SK-N-SH treated with all-trans-retinoic acid at 6 μM for 48 hours (cell line): ENCODE measurements around the gene PDCD11.

Experiments used
- ATAC-seq: fragments of 200-7000 bp; cut with Tn5 transposase; 3 replicates; pipeline ENCODE4 v1.9.1; 2020; ENCODE audit warnings: mild to moderate bottlenecking, moderate library complexity
- ARNTL ChIP-seq: fragments of 450-650 bp; formaldehyde crosslinking; IDR thresholded peaks from 2 replicates; pipeline ENCODE4 v1.5.0; 2020; ENCODE audit warnings: low read depth, mild to moderate bottlenecking, moderate library complexity, borderline replicate concordance
- BACH2 ChIP-seq: fragments of 250-450 bp; sonication (Bioruptor Pico); IDR thresholded peaks from 2 replicates; pipeline ENCODE4 v1.9.0; 2021; ENCODE audit warnings: mild to moderate bottlenecking, borderline replicate concordance
- CREB5 ChIP-seq: fragments of 250-450 bp; sonication (Bioruptor Pico); IDR thresholded peaks from 2 replicates; pipeline ENCODE4 v1.5.1; 2020; ENCODE audit warnings: low read depth, mild to moderate bottlenecking, moderate library complexity
- CSDC2 ChIP-seq: fragments of 250-450 bp; sonication (Bioruptor Pico); IDR thresholded peaks from 2 replicates; pipeline ENCODE4 v1.5.0; 2020; ENCODE audit warnings: mild to moderate bottlenecking, moderate library complexity
- CSRNP3 ChIP-seq: fragments of 250-450 bp; sonication (Bioruptor Pico); IDR thresholded peaks from 2 replicates; pipeline ENCODE4 v1.5.1; 2021; ENCODE audit warnings: mild to moderate bottlenecking, moderate library complexity
- ESRRG ChIP-seq: fragments of 250-450 bp; sonication (Bioruptor Pico); IDR thresholded peaks from 2 replicates; pipeline ENCODE4 v1.6.1; 2021; ENCODE audit warnings: mild to moderate bottlenecking
- GLIS3 ChIP-seq: fragments of 250-450 bp; sonication (Bioruptor Pico); IDR thresholded peaks from 2 replicates; pipeline ENCODE4 v1.5.0; 2020; ENCODE audit warnings: mild to moderate bottlenecking, moderate library complexity
- ISL1 ChIP-seq: fragments of 250-450 bp; sonication (Bioruptor Pico); IDR thresholded peaks from 2 replicates; pipeline ENCODE4 v2.1.2; 2022; ENCODE audit warnings: mild to moderate bottlenecking, moderate library complexity
- OSR1 ChIP-seq: fragments of 250-450 bp; sonication (Bioruptor Pico); IDR thresholded peaks from 2 replicates; pipeline ENCODE4 v1.8.0; 2022; ENCODE audit warnings: moderate library complexity, mild to moderate bottlenecking, inconsistent platforms
- PPARA ChIP-seq: fragments of 250-450 bp; sonication (Bioruptor Pico); IDR thresholded peaks from 2 replicates; pipeline ENCODE4 v1.5.0; 2020; ENCODE audit warnings: mild to moderate bottlenecking, borderline replicate concordance
- RARB ChIP-seq: fragments of 250-450 bp; sonication (Bioruptor Pico); IDR thresholded peaks from 2 replicates; pipeline ENCODE4 v1.8.0; 2021; ENCODE audit warnings: mild to moderate bottlenecking, moderate library complexity
- SNAI2 ChIP-seq: fragments of 250-450 bp; sonication (Bioruptor Pico); IDR thresholded peaks from 2 replicates; pipeline ENCODE4 v1.5.0; 2020; ENCODE audit warnings: mild to moderate bottlenecking, moderate library complexity
- TCF4 ChIP-seq: fragments of 250-450 bp; sonication (Bioruptor Pico); IDR thresholded peaks from 2 replicates; pipeline ENCODE4 v1.8.0; 2021; ENCODE audit warnings: mild to moderate bottlenecking, moderate library complexity, borderline replicate concordance
- TOX ChIP-seq: fragments of 250-450 bp; sonication (Bioruptor Pico); IDR thresholded peaks from 2 replicates; pipeline ENCODE4 v1.8.0; 2021; ENCODE audit warnings: mild to moderate bottlenecking, moderate library complexity, borderline replicate concordance
- ZFP3 ChIP-seq: fragments of 250-450 bp; sonication (Bioruptor Pico); IDR thresholded peaks from 2 replicates; pipeline ENCODE4 v1.5.0; 2020; ENCODE audit warnings: mild to moderate bottlenecking, moderate library complexity
- ZFP30 ChIP-seq: fragments of 450-650 bp; formaldehyde crosslinking; IDR thresholded peaks from 2 replicates; pipeline ENCODE4 v1.5.0; 2022; ENCODE audit warnings: mild to moderate bottlenecking, moderate library complexity
- ZNF565 ChIP-seq: fragments of 450-650 bp; formaldehyde crosslinking; conservative IDR thresholded peaks from 2 replicates; pipeline ENCODE4 v1.5.0; 2020; ENCODE audit warnings: low read depth, mild to moderate bottlenecking, moderate library complexity
- ZNF70 ChIP-seq: fragments of 450-650 bp; formaldehyde crosslinking; IDR thresholded peaks from 2 replicates; pipeline ENCODE4 v1.5.0; 2020; ENCODE audit warnings: mild to moderate bottlenecking, moderate library complexity
- ZNF8 ChIP-seq: fragments of 450-650 bp; formaldehyde crosslinking; IDR thresholded peaks from 2 replicates; pipeline ENCODE4 v1.5.0; 2020; ENCODE audit warnings: mild to moderate bottlenecking, moderate library complexity
- TF ChIP-seq, protein P1 (sequence below): fragments of 250-450 bp; sonication (Bioruptor Pico); IDR thresholded peaks from 2 replicates; pipeline ENCODE4 v1.8.0; 2020; ENCODE audit warnings: mild to moderate bottlenecking, moderate library complexity, borderline replicate concordance
- TF ChIP-seq, protein P2 (sequence below): fragments of 250-450 bp; sonication (Bioruptor Pico); IDR thresholded peaks from 2 replicates; pipeline ENCODE4 v1.5.0; 2020; ENCODE audit warnings: mild to moderate bottlenecking, moderate library complexity
- TF ChIP-seq, protein P3 (sequence below): fragments of 250-450 bp; sonication (Bioruptor Pico); IDR thresholded peaks from 2 replicates; pipeline ENCODE4 v1.8.0; 2021; ENCODE audit warnings: low read depth, mild to moderate bottlenecking, moderate library complexity, borderline replicate concordance

Gene PDCD11

DNA sequence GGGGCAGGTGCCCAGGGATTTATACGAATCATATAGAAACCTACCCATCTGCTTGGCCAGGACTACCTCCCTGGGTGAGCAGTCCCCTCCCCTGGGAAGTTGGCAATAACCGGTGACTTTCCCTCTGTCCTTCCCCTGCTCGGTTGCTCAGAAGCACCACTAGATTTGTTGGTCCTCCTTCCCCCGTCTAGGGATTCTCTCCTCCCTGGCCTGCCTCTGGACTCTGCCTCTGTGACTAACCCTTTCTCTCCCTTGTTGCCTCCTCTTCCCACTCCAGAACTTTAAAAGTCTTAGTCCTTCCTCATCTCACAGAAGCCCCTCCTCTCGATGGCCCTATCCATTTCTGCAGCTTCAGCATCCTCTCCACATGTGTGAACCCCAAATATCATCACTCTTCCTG lies 72.8 kb downstream of the PDCD11 start:
- no peak for TF ChIP-seq SNAI2 (CRISPR knock-in tag)
- no peak for TF ChIP-seq CSRNP3 (CRISPR knock-in tag)
- TF ChIP-seq GLIS3 (CRISPR knock-in tag) = no peak
- TF ChIP-seq ZNF565 = no peak
- no peak for TF ChIP-seq ZNF8 (CRISPR knock-in tag)
- no peak for TF ChIP-seq TOX (CRISPR knock-in tag)
- TF ChIP-seq ZFP3 (CRISPR knock-in tag) = no peak
- no peak for TF ChIP-seq ZNF70 (CRISPR knock-in tag)
- TF ChIP-seq RARB (CRISPR knock-in tag) = no peak
- TF ChIP-seq, protein P1, sequence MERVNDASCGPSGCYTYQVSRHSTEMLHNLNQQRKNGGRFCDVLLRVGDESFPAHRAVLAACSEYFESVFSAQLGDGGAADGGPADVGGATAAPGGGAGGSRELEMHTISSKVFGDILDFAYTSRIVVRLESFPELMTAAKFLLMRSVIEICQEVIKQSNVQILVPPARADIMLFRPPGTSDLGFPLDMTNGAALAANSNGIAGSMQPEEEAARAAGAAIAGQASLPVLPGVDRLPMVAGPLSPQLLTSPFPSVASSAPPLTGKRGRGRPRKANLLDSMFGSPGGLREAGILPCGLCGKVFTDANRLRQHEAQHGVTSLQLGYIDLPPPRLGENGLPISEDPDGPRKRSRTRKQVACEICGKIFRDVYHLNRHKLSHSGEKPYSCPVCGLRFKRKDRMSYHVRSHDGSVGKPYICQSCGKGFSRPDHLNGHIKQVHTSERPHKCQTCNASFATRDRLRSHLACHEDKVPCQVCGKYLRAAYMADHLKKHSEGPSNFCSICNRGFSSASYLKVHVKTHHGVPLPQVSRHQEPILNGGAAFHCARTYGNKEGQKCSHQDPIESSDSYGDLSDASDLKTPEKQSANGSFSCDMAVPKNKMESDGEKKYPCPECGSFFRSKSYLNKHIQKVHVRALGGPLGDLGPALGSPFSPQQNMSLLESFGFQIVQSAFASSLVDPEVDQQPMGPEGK (CRISPR knock-in tag) = no peak
- no peak for TF ChIP-seq PPARA (CRISPR knock-in tag)
- TF ChIP-seq ZFP30 = no peak
- TF ChIP-seq ESRRG (CRISPR knock-in tag) = no peak
- TF ChIP-seq TCF4 (CRISPR knock-in tag) = no peak
- TF ChIP-seq, protein P2, sequence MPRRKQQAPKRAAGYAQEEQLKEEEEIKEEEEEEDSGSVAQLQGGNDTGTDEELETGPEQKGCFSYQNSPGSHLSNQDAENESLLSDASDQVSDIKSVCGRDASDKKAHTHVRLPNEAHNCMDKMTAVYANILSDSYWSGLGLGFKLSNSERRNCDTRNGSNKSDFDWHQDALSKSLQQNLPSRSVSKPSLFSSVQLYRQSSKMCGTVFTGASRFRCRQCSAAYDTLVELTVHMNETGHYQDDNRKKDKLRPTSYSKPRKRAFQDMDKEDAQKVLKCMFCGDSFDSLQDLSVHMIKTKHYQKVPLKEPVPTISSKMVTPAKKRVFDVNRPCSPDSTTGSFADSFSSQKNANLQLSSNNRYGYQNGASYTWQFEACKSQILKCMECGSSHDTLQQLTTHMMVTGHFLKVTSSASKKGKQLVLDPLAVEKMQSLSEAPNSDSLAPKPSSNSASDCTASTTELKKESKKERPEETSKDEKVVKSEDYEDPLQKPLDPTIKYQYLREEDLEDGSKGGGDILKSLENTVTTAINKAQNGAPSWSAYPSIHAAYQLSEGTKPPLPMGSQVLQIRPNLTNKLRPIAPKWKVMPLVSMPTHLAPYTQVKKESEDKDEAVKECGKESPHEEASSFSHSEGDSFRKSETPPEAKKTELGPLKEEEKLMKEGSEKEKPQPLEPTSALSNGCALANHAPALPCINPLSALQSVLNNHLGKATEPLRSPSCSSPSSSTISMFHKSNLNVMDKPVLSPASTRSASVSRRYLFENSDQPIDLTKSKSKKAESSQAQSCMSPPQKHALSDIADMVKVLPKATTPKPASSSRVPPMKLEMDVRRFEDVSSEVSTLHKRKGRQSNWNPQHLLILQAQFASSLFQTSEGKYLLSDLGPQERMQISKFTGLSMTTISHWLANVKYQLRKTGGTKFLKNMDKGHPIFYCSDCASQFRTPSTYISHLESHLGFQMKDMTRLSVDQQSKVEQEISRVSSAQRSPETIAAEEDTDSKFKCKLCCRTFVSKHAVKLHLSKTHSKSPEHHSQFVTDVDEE (CRISPR knock-in tag) = no peak
- TF ChIP-seq BACH2 (CRISPR knock-in tag) = no peak
- no peak for TF ChIP-seq ISL1 (CRISPR knock-in tag)
- TF ChIP-seq OSR1 = no peak
- no peak for ATAC-seq

DNA sequence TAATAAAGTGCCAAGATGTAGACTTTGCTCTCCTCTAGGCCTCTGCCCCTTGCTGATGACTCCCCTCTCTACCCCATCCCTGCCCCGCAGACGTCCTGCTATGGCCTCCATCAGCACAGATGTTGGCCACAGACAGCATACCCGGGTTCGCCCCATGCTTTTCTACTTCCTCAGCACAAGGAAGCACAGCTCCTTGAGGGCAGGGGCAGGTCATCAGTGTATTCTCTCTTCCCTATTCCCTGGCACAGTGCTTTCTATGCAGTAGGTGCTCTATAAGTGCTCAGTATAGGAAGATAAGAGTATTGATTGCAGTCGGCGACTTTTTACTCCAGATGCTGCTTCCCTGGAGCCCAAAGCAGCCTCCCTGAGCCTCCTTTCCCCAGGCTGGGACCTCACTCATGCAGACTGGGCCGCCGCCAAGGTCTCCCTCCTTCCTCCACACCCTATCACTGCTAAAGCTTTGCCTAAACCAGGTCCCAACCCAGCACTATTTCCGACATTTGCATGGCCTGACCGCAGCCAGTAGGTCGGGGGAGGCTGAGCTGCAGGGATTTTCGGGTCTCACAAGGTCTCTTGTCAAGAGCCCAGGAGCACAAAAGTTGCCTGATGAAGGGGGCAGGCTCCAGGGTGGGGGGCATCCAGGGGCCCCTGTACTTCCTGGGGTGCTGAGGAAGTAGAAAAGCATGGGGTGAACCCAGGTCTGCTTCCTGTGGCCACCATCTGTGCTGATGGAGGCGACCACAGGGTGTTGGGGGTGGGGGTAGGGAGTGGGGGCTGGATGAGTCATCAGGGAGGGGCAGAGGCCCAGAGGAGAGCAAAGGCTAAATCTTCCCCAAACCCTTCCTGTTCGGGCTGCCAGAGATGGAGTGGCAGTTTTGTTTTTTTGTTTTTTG lies 74.6 kb downstream of the PDCD11 start:
- no peak; the same call in 2 of the 3 replicates for ATAC-seq
- TF ChIP-seq ESRRG (CRISPR knock-in tag) (no peak), ZNF8 (CRISPR knock-in tag) (no peak), SNAI2 (CRISPR knock-in tag) (no peak), CREB5 (CRISPR knock-in tag) (no peak), BACH2 (CRISPR knock-in tag) (no peak), ARNTL (CRISPR knock-in tag) (no peak), CSDC2 (CRISPR knock-in tag) (no peak), ZNF70 (CRISPR knock-in tag) (no peak), CSRNP3 (CRISPR knock-in tag) (no peak), TCF4 (CRISPR knock-in tag) (no peak), PPARA (CRISPR knock-in tag) (no peak), GLIS3 (CRISPR knock-in tag) (no peak)
- TF ChIP-seq, protein P3, sequence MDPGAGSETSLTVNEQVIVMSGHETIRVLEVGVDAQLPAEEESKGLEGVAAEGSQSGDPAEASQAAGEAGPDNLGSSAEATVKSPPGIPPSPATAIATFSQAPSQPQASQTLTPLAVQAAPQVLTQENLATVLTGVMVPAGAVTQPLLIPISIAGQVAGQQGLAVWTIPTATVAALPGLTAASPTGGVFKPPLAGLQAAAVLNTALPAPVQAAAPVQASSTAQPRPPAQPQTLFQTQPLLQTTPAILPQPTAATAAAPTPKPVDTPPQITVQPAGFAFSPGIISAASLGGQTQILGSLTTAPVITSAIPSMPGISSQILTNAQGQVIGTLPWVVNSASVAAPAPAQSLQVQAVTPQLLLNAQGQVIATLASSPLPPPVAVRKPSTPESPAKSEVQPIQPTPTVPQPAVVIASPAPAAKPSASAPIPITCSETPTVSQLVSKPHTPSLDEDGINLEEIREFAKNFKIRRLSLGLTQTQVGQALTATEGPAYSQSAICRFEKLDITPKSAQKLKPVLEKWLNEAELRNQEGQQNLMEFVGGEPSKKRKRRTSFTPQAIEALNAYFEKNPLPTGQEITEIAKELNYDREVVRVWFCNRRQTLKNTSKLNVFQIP = no peak
- TF ChIP-seq, protein P2 (CRISPR knock-in tag) = no peak
- TF ChIP-seq, protein P1 (CRISPR knock-in tag) = no peak
